ENCODE measurements around the gene CCDC71L.
"Not testable (repeated sequence)": the region's sequence is repeated elsewhere in the genome, so short reads cannot be mapped to it uniquely, and the experiment has no call there.

- not testable (repeated sequence) for TF ChIP-seq MXI1 (conservative IDR thresholded peaks at IDR 0.05; ENCODE audit: poor library complexity, severe bottlenecking); CTCF (IDR thresholded peaks at IDR 0.05; ENCODE audit: poor library complexity, severe bottlenecking); EZH2 (IDR thresholded peaks at IDR 0.05; ENCODE audit: borderline replicate concordance, insufficient read depth, low read length, poor library complexity, severe bottlenecking); TAF1 (IDR thresholded peaks at IDR 0.05; ENCODE audit: low read depth); RAD21 (conservative IDR thresholded peaks at IDR 0.05); EP300 (conservative IDR thresholded peaks at IDR 0.05; ENCODE audit: poor library complexity, severe bottlenecking); POLR2AphosphoS5 (IDR thresholded peaks at IDR 0.05); SMC3 (conservative IDR thresholded peaks at IDR 0.05; ENCODE audit: poor library complexity)
Measured at GRCh38 chr7:106671930-106672329, 11.0 kb upstream of the CCDC71L start.
